Measurements from ENCODE around the gene RYR3.

RYR3 gene

DNA sequence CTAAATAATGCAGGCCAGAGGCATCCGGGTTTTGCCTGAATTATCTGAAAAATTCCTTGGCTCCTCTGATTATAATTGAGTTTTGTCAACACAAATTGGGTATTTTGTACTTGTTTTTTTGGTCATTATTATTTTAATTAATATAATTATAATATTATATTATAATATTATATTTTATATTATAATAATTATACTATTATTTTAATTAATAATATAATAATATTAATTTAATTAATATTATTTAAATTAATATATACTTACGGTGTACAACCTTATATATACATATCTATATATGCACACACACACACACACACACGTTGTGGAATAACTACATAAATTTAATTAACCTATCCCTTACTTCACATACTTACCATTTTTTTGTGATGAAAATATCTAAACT lies 73.5 kb downstream of the RYR3 start:
- no peak overlapping the region for H3K4me2 ChIP-seq (ENCODE audit: insufficient read depth, low read length, poor library complexity, severe bottlenecking)
- H3K4ac ChIP-seq (ENCODE audit: low read length) = no peak overlapping the region
- no peaks in the 10 kb centered on the region for H3K79me1 ChIP-seq (ENCODE audit: low read depth, low read length)
- H3K14ac ChIP-seq (ENCODE audit: low read length) = no peak overlapping the region
- no peak overlapping the region for H2BK120ac ChIP-seq (ENCODE audit: low read depth, low read length)
- H3K27me3 ChIP-seq (ENCODE audit: control insufficient read depth in 3 of 3, insufficient read depth in 3 of 3, low read depth in 1 of 3, low read length in 3 of 3) = no peaks in the 10 kb centered on the region
- no peak overlapping the region for H2BK15ac ChIP-seq (ENCODE audit: low read length)
- no peak overlapping the region for H2AK5ac ChIP-seq (ENCODE audit: low read depth, low read length)
- H2AFZ ChIP-seq (ENCODE audit: low read length) = no peak overlapping the region
- no peak overlapping the region for H2BK5ac ChIP-seq (ENCODE audit: low read length)
- no peak overlapping the region for H4K91ac ChIP-seq (ENCODE audit: low read depth, low read length, poor library complexity)
- H3K9me3 ChIP-seq (replicated peaks in 1 of 2; ENCODE audit: control insufficient read depth in 2 of 2, insufficient read depth in 1 of 2, low read depth in 1 of 2, low read length in 2 of 2) = no peaks in the 10 kb centered on the region
- no peak overlapping the region for H3K23ac ChIP-seq (ENCODE audit: low read depth, low read length, poor library complexity)
- H3K9ac ChIP-seq (ENCODE audit: low read depth, low read length, poor library complexity) = no peak overlapping the region
- no peak overlapping the region for H3K4me3 ChIP-seq (ENCODE audit: low read length in 2 of 2)
- WGBS, 2 donors (ENCODE audit: extremely low coverage in 2 of 2, insufficient read length in 2 of 2, insufficient replicate concordance in 1 of 2) = no CpG with 5 or more reads among the region's 3 CpGs
- no peaks in the 10 kb centered on the region for H3K4me1 ChIP-seq (ENCODE audit: control insufficient read depth in 2 of 2, insufficient read depth in 1 of 2, low read depth in 1 of 2, low read length in 2 of 2)
- H3K36me3 ChIP-seq (replicated peaks in 1 of 2; ENCODE audit: control insufficient read depth in 2 of 2, insufficient read depth in 2 of 2, low read length in 2 of 2) = no peaks in the 10 kb centered on the region
- H2BK12ac ChIP-seq (ENCODE audit: low read length) = no peak overlapping the region
- DNase-seq (ENCODE audit: low spot score) = no peak
- no peak overlapping the region for H3K27ac ChIP-seq (replicated peaks; ENCODE audit: low read length)
- H4K8ac ChIP-seq (ENCODE audit: low read depth, low read length) = no peak overlapping the region
- no peak overlapping the region for H3K18ac ChIP-seq (ENCODE audit: low read length)

DNA sequence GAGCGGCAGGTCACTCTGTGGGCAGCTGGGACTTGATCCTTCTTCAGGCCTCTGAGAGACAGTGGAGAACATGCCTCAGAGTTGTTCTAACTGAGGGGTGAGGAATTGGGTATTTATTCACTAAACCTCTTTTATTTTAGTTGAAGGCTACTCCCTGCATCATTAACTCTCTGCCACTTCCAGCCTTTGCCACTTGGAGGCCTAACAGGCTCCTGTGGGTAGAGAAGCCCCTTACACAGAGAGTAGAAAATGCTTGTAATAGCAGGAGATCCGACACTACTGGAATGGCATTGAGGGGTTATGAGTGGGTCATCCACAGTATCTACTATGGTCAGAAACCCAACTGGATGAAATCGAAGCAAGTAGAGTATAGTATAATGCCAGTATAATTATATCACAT lies 81.7 kb downstream of the RYR3 start:
- H3K27me3 ChIP-seq (ENCODE audit: control insufficient read depth in 3 of 3, insufficient read depth in 3 of 3, low read depth in 1 of 3, low read length in 3 of 3) = no peaks in the 10 kb centered on the region
- DNase-seq (ENCODE audit: low spot score) = no peak

DNA sequence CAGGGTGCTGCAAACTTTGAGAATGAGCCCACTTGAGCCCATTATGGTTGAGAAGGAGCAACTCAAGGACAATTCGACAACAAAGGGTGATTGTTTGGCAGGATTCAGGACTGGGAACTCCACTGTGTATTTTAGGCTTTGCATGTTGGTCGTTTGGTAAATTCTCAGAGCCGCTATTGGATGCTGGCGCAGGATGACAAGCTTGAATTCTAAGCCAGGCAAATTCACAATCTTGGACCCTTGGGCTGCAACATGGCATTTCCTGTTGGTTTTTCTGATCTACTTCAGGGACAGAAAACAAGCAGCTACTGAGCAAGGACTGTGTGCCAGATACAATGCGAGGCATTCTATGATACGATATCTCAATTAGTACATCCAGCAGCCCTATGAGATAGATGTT lies 82.8 kb downstream of the RYR3 start:
- Histone ChIP-seq H2BK5ac (ENCODE audit: low read length) (no peak overlapping the region), H2BK120ac (ENCODE audit: low read depth, low read length) (no peak overlapping the region), H3K27me3 (ENCODE audit: control insufficient read depth in 3 of 3, insufficient read depth in 3 of 3, low read depth in 1 of 3, low read length in 3 of 3) (no peaks in the 10 kb centered on the region), H3K36me3 (replicated peaks in 1 of 2; ENCODE audit: control insufficient read depth in 2 of 2, insufficient read depth in 2 of 2, low read length in 2 of 2) (no peaks in the 10 kb centered on the region), H3K18ac (ENCODE audit: low read length) (no peak overlapping the region), H4K8ac (ENCODE audit: low read depth, low read length) (no peak overlapping the region), H2AK5ac (ENCODE audit: low read depth, low read length) (no peak overlapping the region), H3K27ac (replicated peaks; ENCODE audit: low read length) (no peak overlapping the region), H3K23ac (ENCODE audit: low read depth, low read length, poor library complexity) (no peak overlapping the region), H3K14ac (ENCODE audit: low read length) (no peak overlapping the region), H3K4me1 (ENCODE audit: control insufficient read depth in 2 of 2, insufficient read depth in 1 of 2, low read depth in 1 of 2, low read length in 2 of 2) (peaks cover 0 to 1% of the 10 kb centered on the region in 2 donors), H3K9me3 (replicated peaks in 1 of 2; ENCODE audit: control insufficient read depth in 2 of 2, insufficient read depth in 1 of 2, low read depth in 1 of 2, low read length in 2 of 2) (no peaks in the 10 kb centered on the region), H3K9ac (ENCODE audit: low read depth, low read length, poor library complexity) (no peak overlapping the region), H4K91ac (ENCODE audit: low read depth, low read length, poor library complexity) (no peak overlapping the region), H3K79me1 (ENCODE audit: low read depth, low read length) (no peaks in the 10 kb centered on the region), H3K4me3 (ENCODE audit: low read length in 2 of 2) (no peak overlapping the region), H3K4ac (ENCODE audit: low read length) (no peak overlapping the region), H3K4me2 (ENCODE audit: insufficient read depth, low read length, poor library complexity, severe bottlenecking) (no peak overlapping the region), H2AFZ (ENCODE audit: low read length) (no peak overlapping the region), H2BK12ac (ENCODE audit: low read length) (no peak overlapping the region), H2BK15ac (ENCODE audit: low read length) (no peak overlapping the region)
- WGBS, 2 donors (ENCODE audit: extremely low coverage in 2 of 2, insufficient read length in 2 of 2, insufficient replicate concordance in 1 of 2) = no CpG with 5 or more reads among the region's 6 CpGs
- DNase-seq (ENCODE audit: low spot score) = no peak

More for the DNA sequence above, 81.7 kb downstream of the RYR3 start:
- no peaks in the 10 kb centered on the region for H3K79me1 ChIP-seq (ENCODE audit: low read depth, low read length)
- no CpG with 5 or more reads among the region's 3 CpGs for WGBS, 2 donors (ENCODE audit: extremely low coverage in 2 of 2, insufficient read length in 2 of 2, insufficient replicate concordance in 1 of 2)
- H3K27ac ChIP-seq (replicated peaks; ENCODE audit: low read length) = no peak overlapping the region
- no peak overlapping the region for H2BK12ac ChIP-seq (ENCODE audit: low read length)
- no peak overlapping the region for H2BK120ac ChIP-seq (ENCODE audit: low read depth, low read length)
- no peaks in the 10 kb centered on the region for H3K4me1 ChIP-seq (ENCODE audit: control insufficient read depth in 2 of 2, insufficient read depth in 1 of 2, low read depth in 1 of 2, low read length in 2 of 2)
- H3K23ac ChIP-seq (ENCODE audit: low read depth, low read length, poor library complexity) = no peak overlapping the region
- no peak overlapping the region for H2AK5ac ChIP-seq (ENCODE audit: low read depth, low read length)
- H3K14ac ChIP-seq (ENCODE audit: low read length) = no peak overlapping the region
- H2AFZ ChIP-seq (ENCODE audit: low read length) = no peak overlapping the region
- no peaks in the 10 kb centered on the region for H3K9me3 ChIP-seq (replicated peaks in 1 of 2; ENCODE audit: control insufficient read depth in 2 of 2, insufficient read depth in 1 of 2, low read depth in 1 of 2, low read length in 2 of 2)
- no peak overlapping the region for H3K18ac ChIP-seq (ENCODE audit: low read length)
- no peak overlapping the region for H2BK5ac ChIP-seq (ENCODE audit: low read length)
- no peak overlapping the region for H4K8ac ChIP-seq (ENCODE audit: low read depth, low read length)
- H3K4me3 ChIP-seq (ENCODE audit: low read length in 2 of 2) = no peak overlapping the region
- H2BK15ac ChIP-seq (ENCODE audit: low read length) = no peak overlapping the region
- no peak overlapping the region for H3K4ac ChIP-seq (ENCODE audit: low read length)
- H3K36me3 ChIP-seq (replicated peaks in 1 of 2; ENCODE audit: control insufficient read depth in 2 of 2, insufficient read depth in 2 of 2, low read length in 2 of 2) = no peaks in the 10 kb centered on the region
- H4K91ac ChIP-seq (ENCODE audit: low read depth, low read length, poor library complexity) = no peak overlapping the region
- H3K4me2 ChIP-seq (ENCODE audit: insufficient read depth, low read length, poor library complexity, severe bottlenecking) = no peak overlapping the region
- no peak overlapping the region for H3K9ac ChIP-seq (ENCODE audit: low read depth, low read length, poor library complexity)

DNA sequence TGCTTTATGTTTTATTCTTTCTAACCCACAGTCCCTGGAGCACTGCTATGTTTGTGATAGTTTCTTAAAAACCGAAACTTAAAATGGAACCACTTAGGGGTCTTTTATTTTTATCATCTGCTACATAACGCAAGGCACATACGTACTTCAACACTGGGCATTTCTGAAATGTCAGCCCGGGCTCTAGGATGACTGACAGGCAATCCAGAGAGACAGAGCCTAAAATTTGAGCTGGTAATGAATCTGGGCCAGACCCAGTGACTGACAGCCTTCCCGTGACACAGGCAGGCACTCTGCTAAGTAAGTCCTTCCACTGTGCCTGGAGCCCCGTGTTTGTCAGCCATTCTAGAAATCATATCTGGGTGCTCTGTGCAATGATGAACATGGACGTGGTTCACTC lies 84.6 kb downstream of the RYR3 start:
- H3K27ac ChIP-seq (replicated peaks; ENCODE audit: low read length) = no peak overlapping the region
- H3K9me3 ChIP-seq (replicated peaks in 1 of 2; ENCODE audit: control insufficient read depth in 2 of 2, insufficient read depth in 1 of 2, low read depth in 1 of 2, low read length in 2 of 2) = no peaks in the 10 kb centered on the region
- H3K27me3 ChIP-seq (ENCODE audit: control insufficient read depth in 3 of 3, insufficient read depth in 3 of 3, low read depth in 1 of 3, low read length in 3 of 3) = no peaks in the 10 kb centered on the region
- no peak overlapping the region for H4K91ac ChIP-seq (ENCODE audit: low read depth, low read length, poor library complexity)
- no peak overlapping the region for H3K9ac ChIP-seq (ENCODE audit: low read depth, low read length, poor library complexity)
- H3K4me2 ChIP-seq (ENCODE audit: insufficient read depth, low read length, poor library complexity, severe bottlenecking) = no peak overlapping the region
- no peak overlapping the region for H3K14ac ChIP-seq (ENCODE audit: low read length)
- H2BK15ac ChIP-seq (ENCODE audit: low read length) = no peak overlapping the region
- no peak overlapping the region for H2AK5ac ChIP-seq (ENCODE audit: low read depth, low read length)
- no CpG with 5 or more reads among the region's 7 CpGs for WGBS, 2 donors (ENCODE audit: extremely low coverage in 2 of 2, insufficient read length in 2 of 2, insufficient replicate concordance in 1 of 2)
- peaks cover 0 to 4% of the 10 kb centered on the region in 2 donors for H3K4me1 ChIP-seq (ENCODE audit: control insufficient read depth in 2 of 2, insufficient read depth in 1 of 2, low read depth in 1 of 2, low read length in 2 of 2)
- H3K36me3 ChIP-seq (replicated peaks in 1 of 2; ENCODE audit: control insufficient read depth in 2 of 2, insufficient read depth in 2 of 2, low read length in 2 of 2) = no peaks in the 10 kb centered on the region
- no peak overlapping the region for H3K18ac ChIP-seq (ENCODE audit: low read length)
- H4K8ac ChIP-seq (ENCODE audit: low read depth, low read length) = no peak overlapping the region
- no peak overlapping the region for H2BK12ac ChIP-seq (ENCODE audit: low read length)
- H2BK120ac ChIP-seq (ENCODE audit: low read depth, low read length) = no peak overlapping the region
- H3K4ac ChIP-seq (ENCODE audit: low read length) = no peak overlapping the region
- no peak overlapping the region for H2AFZ ChIP-seq (ENCODE audit: low read length)
- no peak overlapping the region for H2BK5ac ChIP-seq (ENCODE audit: low read length)
- no peaks in the 10 kb centered on the region for H3K79me1 ChIP-seq (ENCODE audit: low read depth, low read length)
- H3K23ac ChIP-seq (ENCODE audit: low read depth, low read length, poor library complexity) = no peak overlapping the region
- no peak for DNase-seq (ENCODE audit: low spot score)
- H3K4me3 ChIP-seq (ENCODE audit: low read length in 2 of 2) = no peak overlapping the region

All from neuronal stem cell (in vitro differentiated cells).